Stimulated activated CD8-positive, alpha-beta memory T cell treated with anti-CD3 and anti-CD28 coated beads, Interleukin-12 subunit alpha, Interleukin-12 subunit beta, amount 100 ng/mL, for 4 hours (primary cell): ENCODE measurements around the gene TECPR2.
"Not testable (repeated sequence)": the region's sequence is repeated elsewhere in the genome, so short reads cannot be mapped to it uniquely, and the experiment has no call there.

Experiments used
- DNase-seq: peaks from one replicate; pipeline ENCODE4 v3.0.0-alpha.2; 2020; ENCODE audit warnings: low read depth

TECPR2 gene

DNA sequence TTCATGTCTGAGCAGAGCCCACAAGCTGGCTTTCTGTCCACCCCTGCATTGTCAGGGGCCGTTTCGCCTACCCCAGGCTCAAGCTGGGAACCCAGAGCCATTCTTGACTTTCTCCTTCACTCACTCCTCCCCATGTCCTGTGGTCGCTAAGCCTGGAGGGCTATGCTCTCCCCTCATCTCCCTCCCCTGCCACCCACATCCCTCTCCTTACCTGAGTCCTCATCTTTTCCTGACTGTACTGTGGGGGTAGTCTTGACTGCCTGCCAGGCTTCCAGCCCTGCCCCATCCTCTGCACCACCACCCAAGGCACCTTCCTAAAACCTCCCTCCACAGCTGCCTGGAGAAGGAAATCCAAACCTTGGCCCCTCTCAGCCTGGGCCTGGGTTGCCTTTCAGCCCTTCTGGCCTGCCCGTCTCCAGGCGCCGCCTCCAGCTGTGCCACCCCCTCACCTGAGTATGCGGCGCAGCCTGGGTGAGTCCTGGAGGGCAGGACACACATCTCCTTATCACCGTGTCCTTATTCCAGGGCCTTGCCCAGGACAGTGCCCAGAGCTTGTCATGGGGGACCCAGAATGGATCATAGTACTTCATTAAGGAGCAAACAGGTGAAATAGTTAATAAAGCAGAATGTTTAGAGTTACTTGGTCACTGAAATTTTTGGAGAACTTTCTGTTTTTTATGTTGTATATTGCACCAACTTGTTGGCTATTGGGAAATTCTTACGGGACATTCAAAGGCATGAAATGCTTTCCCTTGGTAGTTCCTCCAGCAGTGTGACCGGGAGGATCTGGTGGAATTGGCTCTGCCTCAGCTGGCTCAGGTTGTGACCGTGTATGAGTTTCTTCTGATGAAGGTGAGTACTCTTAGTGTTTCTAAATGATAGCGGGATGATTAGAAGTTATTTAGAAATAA lies 28.7 kb upstream of the TECPR2 start:
- DNase-seq: no peak

DNA sequence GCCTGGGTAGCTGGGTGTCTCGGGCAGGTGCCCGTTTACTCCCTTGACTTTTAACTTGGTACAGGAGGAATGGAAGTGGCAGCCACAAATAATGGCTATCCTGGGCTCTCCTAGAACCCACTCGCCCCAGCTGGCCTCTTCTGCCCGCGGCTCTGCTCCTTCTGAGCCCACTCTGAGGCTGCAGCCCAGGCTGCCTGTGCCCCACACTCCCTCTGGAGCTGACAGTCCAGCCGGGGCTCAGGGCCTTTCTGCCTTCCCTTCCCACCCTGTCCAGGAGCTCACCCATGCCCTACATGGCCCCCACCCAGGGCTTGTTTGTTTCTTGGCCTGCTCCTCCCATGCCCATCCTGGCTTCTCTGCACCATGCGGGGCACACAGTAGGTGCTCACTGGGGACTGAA lies 27.6 kb upstream of the TECPR2 start:
- no peak for DNase-seq

DNA sequence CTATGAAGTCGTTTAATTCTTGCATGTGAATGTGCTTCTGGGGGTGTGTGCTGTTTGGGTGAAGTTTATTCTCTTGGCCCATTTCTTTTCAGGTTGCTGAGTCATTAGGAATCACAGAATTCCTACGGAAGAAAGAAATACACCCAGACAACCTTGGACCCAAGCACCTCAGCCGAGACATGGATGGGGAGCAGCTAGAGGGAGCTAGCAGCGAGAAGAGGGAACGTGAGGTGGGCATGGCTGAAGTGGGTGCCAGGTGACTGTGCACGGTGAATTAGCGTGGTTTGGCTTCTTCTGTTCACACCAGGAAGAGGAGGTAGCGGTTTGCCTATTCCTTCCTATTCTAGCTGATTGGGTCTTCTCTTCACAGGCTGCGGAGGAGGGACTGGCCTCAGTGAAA lies 24.0 kb upstream of the TECPR2 start:
- no peak for DNase-seq

DNA sequence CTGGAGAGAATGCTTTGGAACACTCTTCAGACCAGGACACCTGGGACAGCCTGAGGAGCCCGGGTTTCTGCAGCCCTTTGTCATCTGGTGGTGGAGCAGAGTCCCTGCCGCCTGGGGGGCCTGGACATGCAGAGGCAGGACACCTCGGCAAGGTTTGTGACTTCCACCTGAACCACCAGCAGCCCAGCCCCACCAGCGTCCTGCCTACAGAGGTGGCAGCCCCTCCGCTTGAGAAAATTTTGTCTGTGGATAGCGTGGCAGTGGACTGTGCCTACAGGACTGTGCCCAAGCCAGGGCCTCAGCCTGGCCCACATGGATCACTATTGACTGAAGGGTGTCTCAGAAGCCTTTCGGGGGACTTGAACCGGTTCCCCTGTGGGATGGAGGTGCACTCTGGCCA lies 21.2 kb upstream of the TECPR2 start:
- no peak for DNase-seq

DNA sequence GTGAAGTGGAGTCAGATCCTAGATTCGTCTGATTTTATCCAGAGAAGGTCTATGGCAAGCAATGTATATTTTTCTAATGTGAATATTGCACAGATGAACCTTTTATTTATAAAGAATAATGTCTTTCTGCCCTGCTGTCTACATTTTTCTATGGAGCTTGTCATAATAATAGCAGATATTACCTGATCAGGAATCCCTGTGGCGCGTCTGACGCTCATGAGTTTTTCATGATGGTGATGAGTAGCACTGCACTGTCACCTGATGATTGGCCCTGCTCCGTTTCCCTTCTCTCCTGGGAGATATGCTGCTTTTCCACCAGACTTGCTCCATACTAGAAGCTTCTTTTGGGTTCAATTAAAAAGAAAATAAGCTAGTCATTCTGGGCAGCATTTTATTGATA lies 20.5 kb upstream of the TECPR2 start:
- DNase-seq: no peak

DNA sequence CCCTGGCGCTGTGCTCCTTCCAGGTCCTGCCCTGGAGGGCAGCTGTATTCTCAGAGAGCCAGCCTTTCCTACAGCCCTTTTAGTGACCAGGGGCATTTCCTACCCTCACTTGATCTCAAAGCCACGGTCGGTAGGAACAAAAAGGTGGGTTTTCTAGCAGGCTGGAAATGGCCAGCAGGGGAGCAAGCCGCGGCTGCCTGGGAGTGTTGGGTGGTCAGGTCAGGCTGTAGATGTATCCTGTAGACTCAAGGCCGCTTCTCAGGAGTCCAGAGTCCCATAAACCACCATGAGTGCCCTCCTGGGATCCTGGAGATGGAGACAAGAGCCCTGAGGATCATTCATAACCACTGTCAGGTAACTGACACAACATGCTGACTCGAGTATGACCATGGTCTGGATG lies 18.7 kb upstream of the TECPR2 start:
- DNase-seq: no peak

DNA sequence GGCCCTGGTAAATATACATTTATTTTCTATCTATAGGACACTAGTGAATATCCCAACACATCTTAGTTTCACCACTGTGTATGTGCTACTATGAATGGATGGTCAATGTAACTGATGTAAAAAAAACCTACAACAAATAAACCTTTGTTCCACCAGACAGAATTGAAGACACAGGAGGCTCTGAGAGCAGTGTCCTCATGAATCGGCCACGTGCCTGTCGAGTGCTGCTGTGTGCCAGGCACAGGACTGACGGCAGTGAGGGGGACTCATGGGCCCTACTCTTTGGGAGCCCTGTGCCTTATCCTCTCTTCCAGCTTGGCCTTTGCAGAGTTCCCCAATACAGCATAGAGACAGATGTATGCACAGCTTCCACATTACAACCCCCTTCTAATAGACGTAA lies 18.3 kb upstream of the TECPR2 start:
- no peak for DNase-seq

DNA sequence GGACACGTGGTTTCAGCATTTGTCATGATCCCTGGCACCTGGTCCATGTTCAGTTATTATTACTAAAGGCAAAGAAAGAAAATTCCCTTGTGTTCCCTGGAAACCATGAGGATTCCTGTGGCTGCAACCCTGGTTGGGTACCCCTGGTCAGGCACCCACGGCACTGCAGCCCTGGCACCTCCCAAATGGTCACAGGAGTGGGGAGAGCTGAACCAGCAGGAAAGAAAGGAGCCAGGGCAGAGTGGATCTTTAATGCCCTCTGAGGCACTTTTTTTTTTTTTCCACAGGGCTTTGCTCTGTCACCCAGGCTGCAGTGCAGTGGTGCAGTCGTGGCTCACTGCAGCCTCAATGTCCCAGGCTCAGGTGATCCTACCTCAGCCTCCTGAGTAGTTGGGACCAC lies 17.5 kb upstream of the TECPR2 start:
- no peak for DNase-seq

DNA sequence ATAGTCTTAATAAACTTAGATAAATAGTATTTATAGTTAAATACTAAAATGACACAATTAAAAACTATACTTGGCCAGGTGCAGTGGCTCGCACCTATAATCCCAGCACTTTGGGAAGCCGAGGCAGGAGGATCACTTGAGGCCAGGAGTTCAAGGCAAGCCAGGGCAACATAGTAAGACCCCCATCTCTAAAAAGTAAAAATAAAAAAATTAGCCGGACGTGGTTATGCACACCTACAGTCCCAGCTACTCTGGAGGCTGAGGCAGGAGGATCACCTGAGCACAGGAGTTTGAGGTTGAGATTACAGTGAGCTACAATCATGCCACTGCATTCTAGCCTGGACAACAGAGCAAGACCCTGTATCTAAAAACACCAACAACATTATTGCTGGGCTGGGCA lies 16.1 kb upstream of the TECPR2 start:
- no peak for DNase-seq

DNA sequence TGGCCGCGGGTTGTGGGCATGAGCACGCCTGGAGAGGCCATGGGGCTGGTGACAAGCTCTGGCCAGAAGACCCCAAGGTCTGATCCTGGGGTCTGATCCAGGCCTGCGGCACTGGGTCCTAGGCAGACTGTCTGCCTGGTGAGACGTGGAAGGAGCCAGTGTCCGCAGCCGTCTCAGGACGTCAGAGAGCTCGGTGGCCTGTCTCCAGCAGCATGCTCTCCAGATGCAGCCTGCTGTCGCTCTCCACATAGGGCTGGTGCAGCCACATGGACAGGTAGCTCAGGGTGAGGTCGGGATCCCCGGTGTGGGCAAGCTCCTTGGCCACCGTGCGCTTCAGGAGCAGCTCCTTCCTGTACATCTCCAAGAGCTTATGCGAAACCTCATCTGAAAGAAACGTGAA lies 14.4 kb upstream of the TECPR2 start:
- DNase-seq: no peak

DNA sequence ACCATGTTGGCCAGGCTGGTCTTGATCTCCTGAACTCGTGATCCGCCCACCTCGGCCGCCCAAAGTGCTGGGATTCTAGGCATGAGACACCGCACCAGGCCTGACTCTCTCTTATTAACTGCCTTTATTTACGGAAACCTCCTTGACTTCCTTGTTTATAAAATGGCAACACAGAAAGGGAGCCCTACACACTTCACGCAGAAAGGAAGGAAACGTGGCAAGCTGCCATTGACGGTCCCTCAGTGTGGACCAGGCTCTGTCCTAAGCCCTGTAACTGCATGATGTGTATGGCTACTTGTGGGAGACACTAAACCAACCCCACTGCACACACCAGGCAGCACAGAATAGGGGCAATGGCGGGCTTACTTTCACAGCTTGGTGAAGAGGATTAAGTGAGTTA lies 11.7 kb upstream of the TECPR2 start:
- no peak for DNase-seq

DNA sequence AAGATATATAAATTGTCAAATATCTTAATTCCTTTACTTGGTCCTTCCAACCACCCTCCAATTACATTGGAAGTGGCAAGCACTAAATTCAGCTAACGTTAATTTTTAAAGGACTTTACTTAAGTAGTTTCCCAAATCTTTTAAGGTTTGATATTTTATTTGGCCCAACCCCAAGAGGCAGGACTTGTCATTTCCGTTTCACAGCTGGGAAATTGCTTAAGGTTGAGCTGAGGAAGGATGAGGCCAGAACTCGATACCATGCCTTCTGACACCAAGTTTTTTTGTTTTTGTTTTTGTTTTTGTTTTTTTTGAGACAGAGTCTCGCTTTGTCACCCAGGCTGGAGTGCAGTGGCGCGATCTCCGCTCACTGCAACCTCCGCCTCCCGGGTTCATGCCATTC lies 11.1 kb upstream of the TECPR2 start:
- not testable (repeated sequence) for DNase-seq

DNA sequence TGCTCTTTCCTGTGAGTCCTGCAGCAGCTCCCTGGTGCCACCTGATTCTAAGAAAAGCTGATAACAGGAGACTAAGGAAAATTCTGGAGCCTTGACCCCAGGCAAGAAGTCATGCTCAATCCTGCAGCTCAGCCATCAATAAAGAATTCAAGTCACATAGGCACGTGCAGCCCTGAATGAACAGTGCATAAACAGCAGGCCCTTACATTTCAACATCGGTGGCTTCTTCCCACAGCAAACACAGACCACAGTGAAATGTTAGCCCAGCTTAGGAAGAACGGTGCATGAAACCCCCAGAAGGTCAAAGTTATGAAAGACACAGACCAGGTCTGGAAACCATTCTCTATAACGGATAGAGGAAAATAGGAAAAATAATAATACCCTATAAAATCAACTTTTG lies 10.5 kb upstream of the TECPR2 start:
- no peak for DNase-seq

DNA sequence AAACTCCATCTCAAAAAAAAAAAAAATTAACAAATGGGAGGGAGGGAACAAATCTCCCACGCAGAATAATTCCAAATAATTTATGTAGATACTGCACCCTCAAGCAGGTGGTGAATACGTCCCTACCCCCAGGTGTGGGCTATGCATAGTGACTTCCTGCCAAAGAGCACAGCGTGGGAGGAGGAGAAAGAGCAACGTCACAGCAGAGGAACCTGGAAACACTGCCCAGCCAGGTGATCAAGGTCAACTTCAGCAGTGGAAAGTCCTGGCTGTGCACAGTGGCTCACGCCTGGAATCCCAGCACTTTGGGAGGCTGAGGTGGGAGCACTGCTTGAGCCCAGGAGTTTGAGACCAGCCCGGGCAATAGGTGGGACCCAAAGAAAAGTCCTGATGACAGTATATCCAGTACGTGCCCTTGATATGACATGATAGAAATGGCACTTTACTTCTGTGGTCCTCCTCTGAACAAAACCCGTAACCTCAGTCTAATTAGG lies 9.6 kb upstream of the TECPR2 start:
- DNase-seq: no peak

DNA sequence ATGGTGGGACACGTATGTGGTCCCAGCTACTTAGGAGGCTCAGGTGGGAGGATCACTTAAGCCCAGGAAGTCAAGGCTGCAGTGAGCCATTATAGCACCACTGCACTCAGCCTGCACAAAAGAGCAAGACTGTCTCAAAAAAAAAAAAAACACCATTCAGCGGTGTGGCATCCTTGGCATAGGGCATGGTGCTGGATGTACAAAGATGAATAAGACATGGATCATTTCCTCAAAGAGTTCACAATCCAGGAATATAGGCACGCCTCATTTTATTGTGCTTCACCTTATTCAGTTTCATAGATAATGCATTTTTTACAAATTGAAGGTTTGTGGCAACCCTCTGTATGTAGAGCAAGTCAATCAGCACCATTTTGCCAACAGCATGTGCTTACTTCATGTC lies 6.5 kb upstream of the TECPR2 start:
- DNase-seq: no peak

DNA sequence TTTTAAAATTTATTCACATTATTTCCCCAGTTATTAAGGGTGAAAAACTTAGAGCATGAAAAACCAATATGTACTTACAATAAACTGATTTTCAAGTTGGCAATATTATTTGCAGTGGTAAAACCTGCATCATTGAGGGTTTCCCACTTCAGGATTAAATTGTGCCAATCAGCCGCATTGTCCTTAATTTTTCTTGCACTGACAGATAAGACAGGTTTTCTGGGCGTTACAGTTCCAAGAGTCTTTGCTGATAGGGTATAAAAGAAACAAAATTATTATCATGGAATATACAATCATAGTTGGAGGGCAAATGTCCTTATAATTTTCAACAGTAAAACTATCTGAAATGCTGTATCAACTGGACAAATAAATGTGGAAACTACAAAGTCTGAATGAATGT lies 3.4 kb upstream of the TECPR2 start:
- DNase-seq: no peak

DNA sequence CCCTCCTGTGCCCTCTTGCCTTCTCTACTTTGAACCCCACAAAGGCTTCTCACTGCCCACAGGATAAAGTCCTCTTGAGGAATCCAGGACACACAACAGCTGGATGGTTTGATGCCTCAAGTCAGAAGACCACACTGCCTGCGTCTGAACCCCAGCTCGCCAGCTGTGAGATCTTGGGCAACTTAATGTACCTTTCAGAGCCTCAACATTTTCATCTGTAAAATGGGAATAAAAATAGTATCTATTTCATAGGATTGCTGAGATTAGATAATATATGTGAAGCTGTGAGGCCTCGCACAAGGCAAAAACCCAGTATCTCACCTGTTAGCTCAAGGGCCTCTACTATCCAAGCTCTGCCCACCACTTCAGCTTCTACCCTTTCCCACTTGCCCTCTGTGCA lies 2.4 kb upstream of the TECPR2 start:
- DNase-seq: no peak

DNA sequence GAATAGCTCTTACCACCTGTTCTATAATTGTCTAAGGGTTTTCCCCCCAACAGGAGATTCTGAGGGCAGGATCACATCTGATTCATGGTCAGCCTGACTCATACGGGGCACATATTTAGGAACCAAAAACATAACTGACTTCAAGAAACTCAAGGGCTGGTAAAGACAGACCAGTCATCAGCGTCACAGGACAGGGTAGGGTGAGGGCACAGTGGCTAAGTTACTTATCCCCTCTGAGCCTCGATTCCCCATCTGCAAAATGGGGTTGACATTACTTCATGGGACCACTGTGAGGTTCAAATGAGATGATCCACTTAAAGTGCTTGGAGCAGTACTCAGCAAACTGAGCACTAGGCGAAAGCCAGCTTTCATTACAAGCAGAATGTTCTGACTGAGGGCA lies 657 bp upstream of the TECPR2 start:
- DNase-seq: no peak

DNA sequence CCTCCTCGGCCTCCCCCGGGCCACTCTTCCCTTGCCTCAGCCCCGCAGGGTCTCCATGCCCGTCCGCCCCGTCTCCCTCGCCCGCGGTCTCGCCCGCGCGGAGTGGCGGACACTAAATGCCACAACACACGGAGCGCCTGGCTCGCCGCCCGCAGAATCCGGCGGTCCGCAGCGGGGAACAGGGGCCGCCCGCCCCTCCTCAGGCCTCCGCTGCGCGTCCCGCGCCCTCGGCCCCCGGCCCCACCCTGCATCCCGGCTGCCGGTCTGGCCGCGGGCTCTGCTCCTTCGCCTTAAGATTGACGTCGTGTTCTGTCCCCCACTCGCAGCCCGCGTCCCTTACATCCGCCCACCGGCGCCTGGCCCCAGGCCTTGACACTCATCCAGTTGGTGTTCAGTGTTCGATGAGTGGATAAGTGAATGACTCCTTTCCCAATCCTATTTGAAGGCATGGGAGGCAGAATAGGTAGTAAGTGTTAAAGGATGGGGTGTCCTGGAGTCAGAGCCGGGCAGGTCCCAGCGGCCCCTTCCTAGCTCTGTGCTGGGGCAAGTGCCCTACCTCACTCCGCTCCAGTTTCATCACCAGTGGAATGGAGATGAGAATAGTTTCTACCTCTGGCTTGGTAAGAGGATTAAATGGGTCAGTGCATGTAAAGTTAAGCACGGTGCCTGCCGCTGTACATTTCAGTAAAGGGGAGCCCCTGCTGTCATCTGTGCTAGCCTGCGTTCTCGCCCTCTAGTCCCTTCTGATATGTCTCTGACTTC lies 622 bp downstream of the TECPR2 start:
- peak; percentile 6 for DNase-seq

DNA sequence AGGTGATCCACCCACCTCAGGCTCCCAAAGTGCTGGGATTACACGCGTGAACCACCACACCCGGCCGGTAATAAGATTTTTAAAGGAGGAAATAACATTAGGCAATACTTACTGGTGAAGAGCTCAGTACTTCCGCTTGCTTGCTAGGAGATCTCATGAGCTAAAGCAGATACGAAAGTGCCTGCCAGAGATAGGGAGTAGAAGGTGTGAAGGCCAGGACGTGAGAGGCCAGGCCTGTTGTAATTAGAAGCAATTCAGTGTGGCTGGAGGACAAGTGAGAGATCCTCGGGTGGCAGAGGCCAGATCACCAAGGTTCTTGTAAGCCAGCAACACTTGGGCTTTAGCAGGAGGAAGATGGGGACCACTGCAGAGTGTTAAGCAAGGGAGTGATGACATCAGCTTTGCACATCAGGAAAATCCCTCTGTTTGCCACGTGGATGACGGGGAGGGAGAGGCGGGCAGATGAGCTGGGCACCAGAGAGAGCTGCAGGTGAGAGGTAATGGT lies 7.6 kb downstream of the TECPR2 start:
- DNase-seq: no peak

DNA sequence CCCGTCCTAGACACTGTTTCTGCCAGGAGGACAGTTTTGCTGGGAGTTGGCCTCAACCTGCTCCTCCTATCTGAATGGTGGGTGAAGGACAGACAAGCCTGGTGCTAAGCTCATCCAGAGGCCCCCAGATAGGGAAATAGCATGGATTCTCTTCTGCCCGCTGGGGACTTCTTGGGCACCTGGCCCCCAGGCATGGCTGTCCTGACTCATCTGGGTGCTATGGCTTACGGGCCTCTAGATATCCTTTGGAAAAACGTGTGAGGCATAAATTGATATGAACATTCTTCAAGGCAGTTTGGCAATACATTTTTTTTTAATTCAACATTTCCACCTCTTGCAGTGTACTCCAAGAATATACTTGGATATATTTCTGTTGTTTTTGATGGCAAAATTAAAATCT lies 8.6 kb downstream of the TECPR2 start:
- no peak for DNase-seq

DNA sequence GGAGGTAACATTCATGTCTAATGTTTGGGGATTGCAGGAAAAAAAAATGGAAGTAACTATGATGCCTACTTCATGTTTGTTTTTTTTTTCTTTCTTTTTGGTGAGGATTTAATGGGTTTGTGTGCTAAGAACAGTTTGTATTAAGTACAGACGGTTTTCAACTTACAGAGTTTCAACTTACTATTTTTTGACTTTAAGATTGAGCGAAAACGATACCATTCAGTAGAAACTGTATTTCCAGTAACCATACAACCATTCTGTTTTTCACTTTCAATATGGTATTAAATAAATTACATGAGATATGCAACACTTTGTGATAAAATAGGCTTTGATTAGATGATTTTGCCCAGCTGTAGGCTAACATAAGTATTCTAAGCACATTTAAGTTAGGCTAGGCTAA lies 10.4 kb downstream of the TECPR2 start:
- no peak for DNase-seq

DNA sequence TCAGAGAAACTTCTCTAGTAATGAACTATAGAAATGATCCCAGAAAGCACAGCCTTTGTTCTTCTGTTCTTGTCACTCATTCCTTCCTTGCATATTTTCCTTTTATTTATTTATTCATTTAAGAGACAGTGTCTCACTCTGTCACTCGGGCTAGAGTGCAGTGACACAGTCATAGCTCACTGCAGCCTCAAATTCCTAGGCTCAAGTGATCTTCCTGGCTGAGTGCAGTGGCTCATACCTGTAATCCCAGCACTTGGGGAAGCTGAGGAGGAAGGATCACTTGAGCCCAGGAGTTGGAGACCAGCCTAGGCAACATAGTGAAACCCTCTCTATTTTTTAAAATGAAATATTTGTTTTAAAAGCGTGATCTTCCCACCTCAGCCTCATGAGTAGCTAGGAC lies 11.5 kb downstream of the TECPR2 start:
- no peak for DNase-seq
